HCT116 (cell line): ENCODE data around the gene OR2AG2. TPM values are rescaled to one million over a fixed set of nuclear protein-coding genes. Genes with fewer than 3 reads are reported as not detected.

Source experiments
- ATAC-seq: fragments of 200-7000 bp; cut with Tn5 transposase; 2 replicates; pipeline ENCODE4 v1.9.1; 2020; ENCODE audit warnings: mild to moderate bottlenecking, moderate library complexity
- BruUV-seq: library from RNA; stranded (reverse); fragments of 400-500 nt; replicated peaks from 2 replicates; lab custom pipeline; 2021; lab: Mats Ljungman, UMichigan
- CTCF ChIA-PET: fragments of 300-600 bp; sonication (Branson Sonifier 250); formaldehyde crosslinking; loops from one replicate; lab custom pipeline; 2021; ENCODE audit warnings: antibody characterized with exemption; lab: Charles Lee
- POLR2A ChIA-PET: fragments of 300-600, 350-600 bp; sonication (Branson Sonifier 250); formaldehyde crosslinking; loops from one replicate; lab custom pipeline; 2021; ENCODE audit warnings: antibody characterized with exemption; lab: Charles Lee
- RAD21 ChIA-PET, 2 experiments: fragments of 300-600 bp; sonication (Branson Sonifier 250); formaldehyde crosslinking; loops; one replicate each; lab custom pipeline; 2023; ENCODE audit warnings: low total read pairs in 2 of 2; ENCODE audit not compliant: uncharacterized antibody in 2 of 2, unreplicated experiment in 2 of 2, low non-redundant PET in 1 of 2; lab: Charles Lee
- DNase-seq: peaks from one replicate; pipeline ENCODE4 v3.0.0-alpha.2; 2010; ENCODE audit warnings: low read depth, low spot score
- H2AFZ ChIP-seq: fragments of 200-600 bp; shearing (Covaris generic), sonication (generic); 2 replicates; pipeline ENCODE4 v1.6.1; 2017; ENCODE audit warnings: low read depth, mixed run types, mixed read lengths, antibody characterized with exemption, low read length; ENCODE audit not compliant: poor library complexity, severe bottlenecking
- H3K27ac ChIP-seq: 2 replicates; pipeline ENCODE4 v1.5.1; 2012; ENCODE audit warnings: low read depth, low read length
- H3K27me3 ChIP-seq: fragments of 200-600 bp; sonication (generic); 2 replicates; pipeline ENCODE4 v1.6.1; 2016; ENCODE audit warnings: mixed run types, low read length, mixed read lengths; ENCODE audit not compliant: insufficient read depth
- H3K36me3 ChIP-seq, 2 experiments: fragments of 200-500 bp in 1 of 2; fragments of 200-600 bp in 1 of 2; sonication (Bioruptor generic) in 1 of 2; sonication (generic) in 1 of 2; 2 replicates each; pipeline versions ENCODE4 v1.5.1 to v1.6.1; 2014 to 2016; ENCODE audit warnings: low read length in 2 of 2, inconsistent platforms in 1 of 2, mixed read lengths in 1 of 2, mixed run types in 1 of 2; ENCODE audit not compliant: insufficient read depth in 2 of 2, control insufficient read depth in 1 of 2
- H3K4me1 ChIP-seq, 2 experiments: fragments of 200-600 bp in 1 of 2; sonication (generic) in 1 of 2; 2 replicates each; pipeline versions ENCODE4 v1.5.1 to v1.6.1; 2012 to 2017; ENCODE audit warnings: low read length in 2 of 2, inconsistent platforms in 1 of 2, mild to moderate bottlenecking in 1 of 2, mixed read lengths in 1 of 2, mixed run types in 1 of 2, moderate library complexity in 1 of 2; ENCODE audit not compliant: insufficient read depth in 2 of 2, control insufficient read depth in 1 of 2
- H3K4me2 ChIP-seq: fragments of 200-600 bp; sonication (generic); 2 replicates; pipeline ENCODE4 v1.6.1; 2017; ENCODE audit warnings: mixed run types, low read length, mixed read lengths
- H3K4me3 ChIP-seq, 2 experiments: fragments of 200-600 bp in 1 of 2; sonication (generic) in 1 of 2; replicated peaks in 1 of 2; 2 replicates each; pipeline ENCODE4 v1.5.1; 2011 to 2016; ENCODE audit warnings: low read length in 2 of 2, control low read depth in 1 of 2, low read depth in 1 of 2, mild to moderate bottlenecking in 1 of 2, mixed read lengths in 1 of 2, mixed run types in 1 of 2
- H3K79me2 ChIP-seq: fragments of 200-600 bp; sonication (generic); 2 replicates; pipeline ENCODE4 v1.6.1; 2017; ENCODE audit warnings: mild to moderate bottlenecking, mixed run types, low read length, moderate library complexity, mixed read lengths; ENCODE audit not compliant: insufficient read depth
- H3K9ac ChIP-seq: fragments of 200-600 bp; sonication (generic); 2 replicates; pipeline ENCODE4 v1.6.1; 2016; ENCODE audit warnings: low read length, mixed read lengths
- H3K9me2 ChIP-seq: fragments of 200-600 bp; sonication (generic), shearing (Covaris generic); 2 replicates; pipeline ENCODE4 v1.6.1; 2017; ENCODE audit warnings: mixed run types, mild to moderate bottlenecking, moderate library complexity; ENCODE audit not compliant: insufficient read depth
- H3K9me3 ChIP-seq, 2 experiments: fragments of 200-500 bp in 1 of 2; fragments of 200-600 bp in 1 of 2; sonication (Bioruptor generic) in 1 of 2; sonication (generic) in 1 of 2; 2 replicates each; pipeline ENCODE4 v1.6.1; 2014 to 2017; ENCODE audit warnings: low read length in 2 of 2, mixed read lengths in 2 of 2, inconsistent platforms in 1 of 2, low read depth in 1 of 2, mild to moderate bottlenecking in 1 of 2, mixed run types in 1 of 2, moderate library complexity in 1 of 2; ENCODE audit not compliant: control insufficient read depth in 1 of 2, insufficient read depth in 1 of 2
- H4K20me1 ChIP-seq: fragments of 200-600 bp; sonication (generic), shearing (Covaris generic); 2 replicates; pipeline ENCODE4 v1.6.1; 2017; ENCODE audit warnings: mixed run types, mild to moderate bottlenecking, moderate library complexity; ENCODE audit not compliant: insufficient read depth
- ELF1 ChIP-seq: IDR thresholded peaks from 2 replicates; pipeline ENCODE4 v1.6.1; 2012; ENCODE audit warnings: low read depth, borderline replicate concordance
- EZH2 ChIP-seq: fragments of 200-600 bp; sonication (generic); IDR thresholded peaks from 2 replicates; pipeline ENCODE4 v1.6.1; 2017; ENCODE audit warnings: antibody characterized with exemption, mixed run types
- FOSL1 ChIP-seq: IDR thresholded peaks from 2 replicates; pipeline ENCODE4 v1.6.1; 2012; ENCODE audit warnings: low read depth
- JUND ChIP-seq: IDR thresholded peaks from 2 replicates; pipeline ENCODE4 v1.6.1; 2012
- POLR2A ChIP-seq: IDR thresholded peaks from 2 replicates; pipeline ENCODE4 v1.7.0; 2011; ENCODE audit warnings: borderline replicate concordance; ENCODE audit not compliant: insufficient read depth, insufficient read length; ENCODE audit errors: extremely low read depth
- SIN3A ChIP-seq: IDR thresholded peaks from 2 replicates; pipeline ENCODE4 v1.6.1; 2012; ENCODE audit warnings: low read depth
- SP1 ChIP-seq: IDR thresholded peaks from 2 replicates; pipeline ENCODE4 v1.6.1; 2012; ENCODE audit warnings: low read depth
- SRF ChIP-seq: IDR thresholded peaks from 2 replicates; pipeline ENCODE4 v1.6.1; 2012; ENCODE audit warnings: low read depth
- ZNF274 ChIP-seq: fragments of 200-500 bp; sonication (Bioruptor generic); IDR thresholded peaks from 2 replicates; pipeline ENCODE4 v1.6.1; 2014; ENCODE audit warnings: mild to moderate bottlenecking, low read depth, low read length, inconsistent platforms
- intact Hi-C: fragments of 100-400 bp; cut with micrococcal nuclease; formaldehyde crosslinking; loops from 2 replicates; pipeline ENCODE4 v1.10.0; 2022
- total RNA-seq: library from RNA; stranded (reverse); gene quantifications from one replicate; pipeline ENCODE4 v1.2.1, GENCODE V29; 2021; ENCODE audit not compliant: unreplicated experiment
- TF ChIP-seq, protein P1 (sequence below): IDR thresholded peaks from 2 replicates; pipeline ENCODE4 v1.6.1; 2012

The OR2AG2 gene
- total RNA-seq, 1 experiment from 2014 or later, result 0.07 TPM

DNA sequence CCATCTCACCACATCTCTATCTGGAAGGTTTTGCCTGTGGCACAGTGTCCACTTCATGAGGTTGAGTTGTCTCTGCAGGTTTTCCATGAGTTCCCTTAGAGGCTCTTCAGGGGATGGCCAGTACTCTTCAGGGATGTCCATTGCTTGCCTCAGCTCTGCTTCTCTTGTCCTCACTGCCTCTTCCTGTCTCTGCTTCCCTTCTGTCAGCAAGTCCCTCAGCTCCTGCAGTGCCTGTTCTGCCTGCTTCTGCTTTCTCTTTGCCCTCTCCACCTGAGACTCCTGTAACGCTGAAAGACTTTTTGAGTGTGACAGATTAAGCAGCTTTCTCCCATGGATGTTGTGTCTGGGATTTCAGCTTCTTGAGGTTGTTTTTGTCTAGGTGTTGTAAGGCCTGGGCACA lies 50.4 kb downstream of the OR2AG2 start:
- Histone ChIP-seq H3K9me2 (no peaks in the 10 kb centered on the region), H3K4me2 (no peak overlapping the region), H3K9me3 (no peaks in the 10 kb centered on the region), H3K79me2 (no peaks in the 10 kb centered on the region), H3K4me3 (no peak overlapping the region), H2AFZ (no peak overlapping the region), H4K20me1 (no peaks in the 10 kb centered on the region), H3K36me3 (no peaks in the 10 kb centered on the region), H3K4me1 (no peaks in the 10 kb centered on the region), H3K27me3 (peaks cover 83% of the 10 kb centered on the region), H3K9ac (no peak overlapping the region), H3K27ac (no peak overlapping the region)
- ChIA-PET CTCF (no interaction called here), RAD21 (no interaction called here), POLR2A (no interaction called here)
- BruUV-seq, result no TSS peak
- intact Hi-C loops, result no loop called here
- ATAC-seq, result no peak
- DNase-seq, result no peak
- no peak for TF ChIP-seq SRF
- no peak for TF ChIP-seq ELF1
- TF ChIP-seq ZNF274, result no peak
- TF ChIP-seq POLR2A, result no peak

DNA sequence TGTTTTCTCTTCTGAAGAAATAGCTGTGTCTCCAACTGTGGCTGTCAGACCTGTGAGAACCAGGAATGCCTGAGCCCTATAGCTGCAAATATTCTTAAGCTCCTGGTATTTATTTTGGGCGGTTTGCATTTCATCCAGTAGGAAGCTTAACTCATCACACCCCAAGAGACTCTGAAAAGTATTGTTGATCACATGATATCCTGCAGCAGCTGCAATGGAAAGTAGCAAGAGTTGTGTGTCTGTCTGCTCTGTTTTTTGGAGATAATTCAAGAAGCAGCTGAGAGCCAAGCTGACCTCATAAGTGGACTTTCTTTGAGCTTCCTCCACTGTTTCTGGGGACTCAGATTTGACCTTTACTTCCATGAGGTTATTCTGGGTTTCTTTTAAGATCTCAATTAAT lies 52.2 kb downstream of the OR2AG2 start:
- POLR2A ChIA-PET, result no interaction called here
- TF ChIP-seq FOSL1, result no peak
- no peak for TF ChIP-seq POLR2A
- TF ChIP-seq, protein P1, sequence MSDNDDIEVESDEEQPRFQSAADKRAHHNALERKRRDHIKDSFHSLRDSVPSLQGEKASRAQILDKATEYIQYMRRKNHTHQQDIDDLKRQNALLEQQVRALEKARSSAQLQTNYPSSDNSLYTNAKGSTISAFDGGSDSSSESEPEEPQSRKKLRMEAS, result no peak
- no peak for TF ChIP-seq ELF1
- no peak for TF ChIP-seq EZH2
- TF ChIP-seq SRF, result no peak
- TF ChIP-seq SP1, result no peak
- TF ChIP-seq ZNF274, result no peak
- TF ChIP-seq JUND, result no peak
- TF ChIP-seq SIN3A, result no peak
- CTCF ChIA-PET, result interaction anchor here (1.6 kb wide), 1 partner anchor 35 kb away, joined by 3 read pairs; no protein-coding TSS in a partner anchor
- Histone ChIP-seq H3K9me3 (no peaks in the 10 kb centered on the region), H3K9ac (no peak overlapping the region), H3K4me1 (no peaks in the 10 kb centered on the region), H3K79me2 (no peaks in the 10 kb centered on the region), H3K27ac (no peak overlapping the region), H4K20me1 (no peaks in the 10 kb centered on the region), H3K4me3 (no peak overlapping the region), H2AFZ (no peak overlapping the region), H3K4me2 (no peak overlapping the region), H3K27me3 (peaks cover 85% of the 10 kb centered on the region), H3K36me3 (no peaks in the 10 kb centered on the region), H3K9me2 (no peaks in the 10 kb centered on the region)
- intact Hi-C loops, result no loop called here
- RAD21 ChIA-PET, result no interaction called here
- no TSS peak for BruUV-seq
- no peak for ATAC-seq
- DNase-seq, result no peak
